Measurements from ENCODE around the gene CRYGA. TPM values are rescaled to one million over a fixed set of nuclear protein-coding genes. Genes with fewer than 3 reads are reported as not detected.

The CRYGA gene
- total and polyA plus RNA-seq, 8 donors, result not detected

GRCh38 chr2:208172125-208172524 lies 8.7 kb upstream of the CRYGA start:
- no peak overlapping the region for H3K4me3 ChIP-seq
- ATAC-seq (peak in 2 of 4 donors; percentile 50 to 55), FAIRE-seq (no peak), DNase-seq (peak in 1 of 6 donors; percentile 20)
- TF ChIP-seq CTCF (IDR thresholded peaks at IDR 0.05), result no peak
- WGBS, 2 donors, result 61 to 69% methylated on average over 4 of the region's 4 CpGs
- H3K27ac ChIP-seq, result no peak overlapping the region
- H3K36me3 ChIP-seq, result no peaks in the 10 kb centered on the region
- intact Hi-C loops (cut with DNase I), result no loop called here
- H3K27me3 ChIP-seq, result no peaks in the 10 kb centered on the region
- peaks cover 0 to 3% (median 0%) of the 10 kb centered on the region in 3 donors for H3K4me1 ChIP-seq
- H3K9me3 ChIP-seq, result no peaks in the 10 kb centered on the region

GRCh38 chr2:208164951-208165755 lies 1.8 kb upstream of the CRYGA start:
- intact Hi-C loops (cut with DNase I), result no loop called here
- no peaks in the 10 kb centered on the region for H3K4me1 ChIP-seq
- H3K27ac ChIP-seq, result no peak overlapping the region
- DNase-seq (no peak), ATAC-seq (no peak), FAIRE-seq (no peak)
- no peak overlapping the region for H3K4me3 ChIP-seq
- WGBS, 2 donors, result 71 to 81% methylated on average over 2 of the region's 2 CpGs
- no peaks in the 10 kb centered on the region for H3K9me3 ChIP-seq
- no peaks in the 10 kb centered on the region for H3K27me3 ChIP-seq
- no peak for TF ChIP-seq CTCF (IDR thresholded peaks at IDR 0.05)
- H3K36me3 ChIP-seq, result no peaks in the 10 kb centered on the region

- WGBS, 2 donors, result 63 to 68% methylated on average over 2 of the region's 2 CpGs
- TF ChIP-seq CTCF (IDR thresholded peaks at IDR 0.05), result no peak
- Histone ChIP-seq H3K4me3 (no peak overlapping the region), H3K27me3 (no peaks in the 10 kb centered on the region), H3K27ac (no peak overlapping the region), H3K9me3 (no peaks in the 10 kb centered on the region), H3K4me1 (no peaks in the 10 kb centered on the region), H3K36me3 (no peaks in the 10 kb centered on the region)
- intact Hi-C loops (cut with DNase I), result no loop called here
- DNase-seq (no peak), FAIRE-seq (no peak), ATAC-seq (no peak)
Observed at GRCh38 chr2:208156439-208156838, 7.0 kb downstream of the CRYGA start.

- no peaks in the 10 kb centered on the region for H3K4me1 ChIP-seq
- no peak for FAIRE-seq
- TF ChIP-seq CTCF (IDR thresholded peaks at IDR 0.05), result no peak
Observed at GRCh38 chr2:208153156-208153555, 10.2 kb downstream of the CRYGA start.

GRCh38 chr2:208150956-208151355 lies 12.4 kb downstream of the CRYGA start:
- Histone ChIP-seq H3K9me3 (no peaks in the 10 kb centered on the region), H3K27ac (no peak overlapping the region), H3K27me3 (no peaks in the 10 kb centered on the region), H3K4me3 (no peak overlapping the region), H3K36me3 (no peaks in the 10 kb centered on the region), H3K4me1 (no peaks in the 10 kb centered on the region)
- DNase-seq (no peak), FAIRE-seq (no peak), ATAC-seq (no peak)
- intact Hi-C loops (cut with DNase I), result no loop called here
- no peak for TF ChIP-seq CTCF (IDR thresholded peaks at IDR 0.05)
- WGBS, 2 donors, result 85 to 95% methylated on average over 1 of the region's 1 CpG

More at GRCh38 chr2:208153156-208153555, 10.2 kb downstream of the CRYGA start:
- ATAC-seq, result no peak
- intact Hi-C loops (cut with DNase I), result no loop called here
- H3K27me3 ChIP-seq, result no peaks in the 10 kb centered on the region
- no peak overlapping the region for H3K27ac ChIP-seq
- no peak overlapping the region for H3K4me3 ChIP-seq
- no peaks in the 10 kb centered on the region for H3K9me3 ChIP-seq
- DNase-seq, result no peak
- H3K36me3 ChIP-seq, result no peaks in the 10 kb centered on the region
